H9 (cell line): ENCODE data around the gene ARNT2. TPM values are rescaled to one million over a fixed set of nuclear protein-coding genes. Genes with fewer than 3 reads are reported as not detected.

ENCODE experiments used
- DNase-seq: peaks from one replicate; pipeline ENCODE4 v3.0.0-alpha.2; 2017
- H2AFZ ChIP-seq: one replicate; pipeline ENCODE4 v1.6.1; 2013; ENCODE audit warnings: mild to moderate bottlenecking, low read length, control low read depth, moderate library complexity
- H2AK5ac ChIP-seq: 2 replicates; pipeline ENCODE4 v1.6.1; 2013; ENCODE audit warnings: low read length, control low read depth, mixed read lengths; ENCODE audit not compliant: insufficient read length
- H2BK120ac ChIP-seq: one replicate; pipeline ENCODE4 v1.6.1; 2013; ENCODE audit warnings: low read depth, mild to moderate bottlenecking, low read length, control low read depth, inconsistent platforms; ENCODE audit not compliant: poor library complexity, severe bottlenecking
- H2BK12ac ChIP-seq: 2 replicates; pipeline ENCODE4 v1.6.1; 2013; ENCODE audit warnings: low read length, control low read depth, mixed read lengths, low read depth; ENCODE audit not compliant: insufficient read length
- H2BK15ac ChIP-seq: 2 replicates; pipeline ENCODE4 v1.6.1; 2013; ENCODE audit warnings: low read depth, low read length, control low read depth
- H2BK20ac ChIP-seq: one replicate; pipeline ENCODE4 v1.6.1; 2013; ENCODE audit warnings: low read depth, mild to moderate bottlenecking, low read length, control low read depth, inconsistent platforms; ENCODE audit not compliant: poor library complexity, severe bottlenecking
- H2BK5ac ChIP-seq: 2 replicates; pipeline ENCODE4 v1.6.1; 2013; ENCODE audit warnings: low read length, control low read depth, mixed read lengths; ENCODE audit not compliant: insufficient read length
- H3K14ac ChIP-seq: 2 replicates; pipeline ENCODE4 v1.6.1; 2013; ENCODE audit warnings: low read length, control low read depth; ENCODE audit not compliant: insufficient read depth
- H3K18ac ChIP-seq: 2 replicates; pipeline ENCODE4 v1.6.1; 2013; ENCODE audit warnings: low read depth, mild to moderate bottlenecking, mixed read lengths, low read length, control low read depth; ENCODE audit not compliant: insufficient read length
- H3K23ac ChIP-seq: 2 replicates; pipeline ENCODE4 v1.6.1; 2013; ENCODE audit warnings: low read length, control low read depth, mixed read lengths, low read depth; ENCODE audit not compliant: insufficient read length
- H3K23me2 ChIP-seq: 2 replicates; pipeline ENCODE4 v1.6.1; 2013; ENCODE audit warnings: low read depth, mild to moderate bottlenecking, mixed read lengths, low read length, control low read depth; ENCODE audit not compliant: insufficient read length, poor library complexity, severe bottlenecking
- H3K27ac ChIP-seq: 2 replicates; pipeline ENCODE4 v1.5.1; 2013; ENCODE audit warnings: low read length, control low read depth, mixed read lengths, low read depth; ENCODE audit not compliant: insufficient read length
- H3K27me3 ChIP-seq: 2 replicates; pipeline ENCODE4 v1.6.1; 2013; ENCODE audit warnings: low read length, control low read depth, inconsistent platforms; ENCODE audit not compliant: insufficient read depth
- H3K4ac ChIP-seq: 2 replicates; pipeline ENCODE4 v1.6.1; 2013; ENCODE audit warnings: low read depth, mild to moderate bottlenecking, control low read depth, inconsistent platforms, low read length, moderate library complexity
- H3K4me1 ChIP-seq: 2 replicates; pipeline ENCODE4 v1.6.1; 2013; ENCODE audit warnings: low read length, control low read depth, inconsistent platforms; ENCODE audit not compliant: insufficient read depth
- H3K4me2 ChIP-seq: 2 replicates; pipeline ENCODE4 v1.6.1; 2013; ENCODE audit warnings: low read length, control low read depth, mixed read lengths; ENCODE audit not compliant: insufficient read length, insufficient read depth
- H3K56ac ChIP-seq: 2 replicates; pipeline ENCODE4 v1.6.1; 2013; ENCODE audit warnings: low read depth, mild to moderate bottlenecking, mixed read lengths, low read length, control low read depth; ENCODE audit not compliant: insufficient read length
- H3K79me1 ChIP-seq: 2 replicates; pipeline ENCODE4 v1.6.1; 2013; ENCODE audit warnings: low read depth, mild to moderate bottlenecking, moderate library complexity, low read length, control low read depth, inconsistent platforms; ENCODE audit not compliant: insufficient read depth, poor library complexity, severe bottlenecking
- H3K79me2 ChIP-seq: 2 replicates; pipeline ENCODE4 v1.6.1; 2013; ENCODE audit warnings: low read length, control low read depth, inconsistent platforms; ENCODE audit not compliant: insufficient read depth
- H3K9ac ChIP-seq: 2 replicates; pipeline ENCODE4 v1.6.1; 2013; ENCODE audit warnings: low read length, control low read depth, mixed read lengths; ENCODE audit not compliant: insufficient read length; ENCODE audit errors: extremely low read depth
- H3K9me3 ChIP-seq: one replicate; pipeline ENCODE4 v1.6.1; 2013; ENCODE audit warnings: low read depth, low read length, inconsistent platforms; ENCODE audit not compliant: control insufficient read depth
- H3T11ph ChIP-seq: one replicate; pipeline ENCODE4 v1.6.1; 2013; ENCODE audit warnings: mild to moderate bottlenecking, low read length, control low read depth, inconsistent platforms
- H4K20me1 ChIP-seq: one replicate; pipeline ENCODE4 v1.6.1; 2013; ENCODE audit not compliant: control insufficient read depth, insufficient read length, insufficient read depth
- H4K5ac ChIP-seq: 2 replicates; pipeline ENCODE4 v1.6.1; 2013; ENCODE audit warnings: low read depth, mild to moderate bottlenecking, mixed read lengths, low read length, control low read depth; ENCODE audit not compliant: insufficient read length
- H4K8ac ChIP-seq: replicated peaks from 2 replicates; pipeline ENCODE4 v1.6.1; 2013; ENCODE audit warnings: low read length, control low read depth, mixed read lengths, low read depth; ENCODE audit not compliant: insufficient read length
- H4K91ac ChIP-seq: 2 replicates; pipeline ENCODE4 v1.6.1; 2013; ENCODE audit warnings: low read depth, mild to moderate bottlenecking, moderate library complexity, mixed read lengths, low read length, control low read depth; ENCODE audit not compliant: insufficient read length
- H3K27ac Mint-ChIP-seq, 3 experiments: 2 replicates in 2 of 3; 3 replicates in 1 of 3; pipeline ENCODE4 v1.8.0; 2020 to 2021; ENCODE audit warnings: mixed read lengths in 3 of 3, mild to moderate bottlenecking in 1 of 3, moderate library complexity in 1 of 3
- H3K27me3 Mint-ChIP-seq: 2 replicates; pipeline ENCODE4 v1.8.0; 2021; ENCODE audit warnings: low read depth, mild to moderate bottlenecking, moderate library complexity, mixed read lengths
- H3K36me3 Mint-ChIP-seq, 3 experiments: 2 replicates in 2 of 3; 3 replicates in 1 of 3; pipeline ENCODE4 v1.8.0; 2020 to 2021; ENCODE audit warnings: low read depth in 3 of 3, mixed read lengths in 3 of 3; ENCODE audit not compliant: insufficient read depth in 1 of 3
- H3K4me1 Mint-ChIP-seq, 2 experiments: 2 replicates each; pipeline ENCODE4 v1.8.0; 2020; ENCODE audit warnings: mixed read lengths in 2 of 2
- H3K4me3 Mint-ChIP-seq, 2 experiments: 2 replicates in 1 of 2; 3 replicates in 1 of 2; pipeline ENCODE4 v1.8.0; 2020 to 2021; ENCODE audit warnings: mild to moderate bottlenecking in 2 of 2, mixed read lengths in 2 of 2, moderate library complexity in 1 of 2
- H3K9me3 Mint-ChIP-seq, 2 experiments: 2 replicates in 1 of 2; 3 replicates in 1 of 2; pipeline ENCODE4 v1.8.0; 2020; ENCODE audit warnings: mild to moderate bottlenecking in 2 of 2, mixed read lengths in 2 of 2, moderate library complexity in 1 of 2
- CTCF ChIP-seq: fragments of 200-600 bp; sonication (generic); conservative IDR thresholded peaks from 3 replicates; pipeline ENCODE4 v1.8.0; 2021; ENCODE audit warnings: antibody characterized with exemption, mild to moderate bottlenecking
- WGBS: extraction: QIAGEN DNeasy Blood & Tissue Kit; methylation state at CpG from one replicate; pipeline ENCODE4 v1.1.7; 2013; ENCODE audit warnings: missing lambda C conversion rate, low lambda C conversion rate, mixed read lengths; ENCODE audit not compliant: insufficient read length; ENCODE audit errors: extremely low coverage; 5-methylcytosine and 5-hydroxymethylcytosine counted together
- total RNA-seq: library from RNA; stranded (reverse); gene quantifications from 2 replicates; pipeline ENCODE4 v1.2.1, GENCODE V29; 2021

Gene ARNT2
- total RNA-seq, 1 experiment from 2014 or later, result 10.5 TPM

- Histone ChIP-seq H3K23ac (no peak overlapping the region), H2BK12ac (no peak overlapping the region), H2AFZ (no peak overlapping the region), H3K4me2 (no peak overlapping the region), H4K8ac (no peak overlapping the region), H2AK5ac (no peak overlapping the region), H3K9me3 (no peaks in the 10 kb centered on the region), H3K23me2 (no peaks in the 10 kb centered on the region), H3K79me1 (no peaks in the 10 kb centered on the region), H3K79me2 (no peaks in the 10 kb centered on the region), H2BK120ac (no peak overlapping the region), H3K18ac (no peak overlapping the region), H3K27ac (no peak overlapping the region), H3K56ac (no peak overlapping the region), H3T11ph (no peak overlapping the region), H4K20me1 (no peaks in the 10 kb centered on the region), H2BK5ac (no peak overlapping the region), H3K14ac (no peak overlapping the region), H3K9ac (no peak overlapping the region), H2BK20ac (no peak overlapping the region), H4K91ac (no peak overlapping the region), H4K5ac (no peak overlapping the region), H2BK15ac (no peak overlapping the region), H3K4me1 (no peaks in the 10 kb centered on the region; the same call in 1 of the 2 replicates), H3K4ac (no peak overlapping the region), H3K27me3 (no peaks in the 10 kb centered on the region)
- Mint-ChIP-seq H3K36me3 (no peaks in the 10 kb centered on the region), H3K9me3 (no peaks in the 10 kb centered on the region), H3K27me3 (no peaks in the 10 kb centered on the region), H3K4me3 (no peak overlapping the region), H3K27ac (no peak overlapping the region), H3K4me1 (peaks cover 9 to 14% of the 10 kb centered on the region in 2 experiments)
- no peak for TF ChIP-seq CTCF
- no CpG with 5 or more reads among the region's 13 CpGs for WGBS
- no peak for DNase-seq
These were observed 32.5 kb downstream of the ARNT2 start for GRCh38 chr15:80436511-80437307.
